GM12878 (cell line): ENCODE data around the gene CCL25.

Source experiments
- BCL3 ChIP-seq: IDR thresholded peaks from 2 replicates; pipeline ENCODE4 v1.6.1; 2011; ENCODE audit warnings: borderline replicate concordance, low read depth, mild to moderate bottlenecking, moderate library complexity, low read length; ENCODE audit not compliant: insufficient read depth, poor library complexity, severe bottlenecking
- BRCA1 ChIP-seq: IDR thresholded peaks from 2 replicates; pipeline ENCODE4 v1.6.1; 2011; ENCODE audit warnings: low read depth, low read length, improper control_type of control experiment
- CREM ChIP-seq: IDR thresholded peaks from 2 replicates; pipeline ENCODE4 v1.6.1; 2014; ENCODE audit warnings: antibody characterized with exemption, low read depth
- DPF2 ChIP-seq: fragments of 450-650 bp; IDR thresholded peaks from 2 replicates; pipeline ENCODE4 v1.6.1; 2017; ENCODE audit warnings: mild to moderate bottlenecking
- MLLT1 ChIP-seq: fragments of 450-650 bp; IDR thresholded peaks from 2 replicates; pipeline ENCODE4 v1.6.1; 2016; ENCODE audit warnings: mild to moderate bottlenecking
- POLR2A ChIP-seq: IDR thresholded peaks from 2 replicates; pipeline ENCODE4 v1.6.1; 2011; ENCODE audit warnings: low read depth, mild to moderate bottlenecking, low read length
- SUPT20H ChIP-seq: IDR thresholded peaks from 2 replicates; pipeline ENCODE4 v1.6.1; 2011; ENCODE audit warnings: low read depth, mild to moderate bottlenecking, low read length, moderate library complexity, borderline replicate concordance; ENCODE audit not compliant: control insufficient read depth
- TAF1 ChIP-seq: IDR thresholded peaks from 2 replicates; pipeline ENCODE4 v1.6.1; 2011; ENCODE audit warnings: mild to moderate bottlenecking, low read depth, low read length, borderline replicate concordance
- TF ChIP-seq, protein P1 (sequence below), 3 experiments: IDR thresholded peaks in 2 of 3; conservative IDR thresholded peaks in 1 of 3; 2 replicates each; pipeline ENCODE4 v1.5.1; 2011; ENCODE audit warnings: low read depth in 3 of 3, low read length in 3 of 3, mild to moderate bottlenecking in 3 of 3, control low read depth in 2 of 3, moderate library complexity in 2 of 3, inconsistent platforms in 1 of 3, mixed read lengths in 1 of 3; ENCODE audit not compliant: control insufficient read depth in 2 of 3, insufficient read depth in 1 of 3; ENCODE audit errors: extremely low read depth in 1 of 3

- TF ChIP-seq, protein P1, sequence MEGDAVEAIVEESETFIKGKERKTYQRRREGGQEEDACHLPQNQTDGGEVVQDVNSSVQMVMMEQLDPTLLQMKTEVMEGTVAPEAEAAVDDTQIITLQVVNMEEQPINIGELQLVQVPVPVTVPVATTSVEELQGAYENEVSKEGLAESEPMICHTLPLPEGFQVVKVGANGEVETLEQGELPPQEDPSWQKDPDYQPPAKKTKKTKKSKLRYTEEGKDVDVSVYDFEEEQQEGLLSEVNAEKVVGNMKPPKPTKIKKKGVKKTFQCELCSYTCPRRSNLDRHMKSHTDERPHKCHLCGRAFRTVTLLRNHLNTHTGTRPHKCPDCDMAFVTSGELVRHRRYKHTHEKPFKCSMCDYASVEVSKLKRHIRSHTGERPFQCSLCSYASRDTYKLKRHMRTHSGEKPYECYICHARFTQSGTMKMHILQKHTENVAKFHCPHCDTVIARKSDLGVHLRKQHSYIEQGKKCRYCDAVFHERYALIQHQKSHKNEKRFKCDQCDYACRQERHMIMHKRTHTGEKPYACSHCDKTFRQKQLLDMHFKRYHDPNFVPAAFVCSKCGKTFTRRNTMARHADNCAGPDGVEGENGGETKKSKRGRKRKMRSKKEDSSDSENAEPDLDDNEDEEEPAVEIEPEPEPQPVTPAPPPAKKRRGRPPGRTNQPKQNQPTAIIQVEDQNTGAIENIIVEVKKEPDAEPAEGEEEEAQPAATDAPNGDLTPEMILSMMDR (IDR thresholded peaks at IDR 0.05 in 2 of 3, conservative IDR thresholded peaks at IDR 0.05 in 1 of 3; ENCODE audit: control insufficient read depth in 2 of 3, extremely low read depth in 1 of 3, insufficient read depth in 1 of 3, low read depth in 3 of 3, low read length in 3 of 3), result no peak
- no peak for TF ChIP-seq POLR2A
- no peak for TF ChIP-seq SUPT20H
- no peak for TF ChIP-seq DPF2
- TF ChIP-seq BRCA1, result no peak
- TF ChIP-seq MLLT1, result no peak
- TF ChIP-seq TAF1, result no peak
- no peak for TF ChIP-seq BCL3
- no peak for TF ChIP-seq CREM
Measured at GRCh38 chr19:8079988-8080387, 27.4 kb downstream of the CCL25 start.
